ENCODE results near the gene AGK. TPM values are rescaled to one million over a fixed set of nuclear protein-coding genes. Genes with fewer than 3 reads are reported as not detected.
"Not testable (repeated sequence)": the region's sequence is repeated elsewhere in the genome, so short reads cannot be mapped to it uniquely, and the experiment has no call there.

The AGK gene
- polyA plus RNA-seq, 1 donor, result 27.4 TPM

- no peak overlapping the region for H3K27ac ChIP-seq (ENCODE audit: low read length)
- no peaks in the 10 kb centered on the region for H3K4me1 ChIP-seq (ENCODE audit: control insufficient read depth, insufficient read depth, low read length)
- no peak overlapping the region for H3K4me3 ChIP-seq (ENCODE audit: low read length)
- no peaks in the 10 kb centered on the region for H3K27me3 ChIP-seq (ENCODE audit: control insufficient read depth, insufficient read depth, low read length)
- WGBS (ENCODE audit: insufficient coverage, low lambda C conversion rate), result no CpG with 5 or more reads among the region's 4 CpGs
- DNase-seq, result no peak
- peaks cover 28% of the 10 kb centered on the region for H3K36me3 ChIP-seq (ENCODE audit: control insufficient read depth, insufficient read depth, low read length)
- H3K9me3 ChIP-seq (ENCODE audit: control insufficient read depth, low read depth, low read length), result no peaks in the 10 kb centered on the region
Measured at GRCh38 chr7:141568227-141568626, 17.0 kb downstream of the AGK start.

DNA sequence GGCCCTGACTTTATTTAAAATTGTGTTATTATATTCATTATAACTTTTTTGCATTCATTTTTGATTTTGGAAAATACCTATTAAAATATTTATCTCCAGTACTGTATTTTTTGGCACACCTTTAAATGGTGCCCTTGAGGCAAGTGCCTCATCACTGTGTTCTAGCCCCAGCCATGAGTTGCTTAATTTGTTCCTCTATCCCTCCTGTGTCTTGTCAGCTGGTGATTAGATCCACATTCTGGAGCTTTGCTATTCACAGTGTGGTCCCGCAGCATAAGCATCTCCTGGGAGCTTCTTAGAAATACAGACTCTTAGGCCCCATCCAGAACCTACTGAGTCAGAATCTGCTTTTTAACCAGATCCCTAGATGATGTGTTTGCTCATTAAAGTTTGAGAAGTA lies 19.8 kb downstream of the AGK start:
- peaks cover 23% of the 10 kb centered on the region for H3K36me3 ChIP-seq (ENCODE audit: control insufficient read depth, insufficient read depth, low read length)
- H3K4me3 ChIP-seq (ENCODE audit: low read length), result no peak overlapping the region
- H3K9me3 ChIP-seq (ENCODE audit: control insufficient read depth, low read depth, low read length), result no peaks in the 10 kb centered on the region
- no peaks in the 10 kb centered on the region for H3K4me1 ChIP-seq (ENCODE audit: control insufficient read depth, insufficient read depth, low read length)
- no peak for DNase-seq
- no CpG with 5 or more reads among the region's 1 CpG for WGBS (ENCODE audit: insufficient coverage, low lambda C conversion rate)
- no peaks in the 10 kb centered on the region for H3K27me3 ChIP-seq (ENCODE audit: control insufficient read depth, insufficient read depth, low read length)
- H3K27ac ChIP-seq (ENCODE audit: low read length), result no peak overlapping the region

DNA sequence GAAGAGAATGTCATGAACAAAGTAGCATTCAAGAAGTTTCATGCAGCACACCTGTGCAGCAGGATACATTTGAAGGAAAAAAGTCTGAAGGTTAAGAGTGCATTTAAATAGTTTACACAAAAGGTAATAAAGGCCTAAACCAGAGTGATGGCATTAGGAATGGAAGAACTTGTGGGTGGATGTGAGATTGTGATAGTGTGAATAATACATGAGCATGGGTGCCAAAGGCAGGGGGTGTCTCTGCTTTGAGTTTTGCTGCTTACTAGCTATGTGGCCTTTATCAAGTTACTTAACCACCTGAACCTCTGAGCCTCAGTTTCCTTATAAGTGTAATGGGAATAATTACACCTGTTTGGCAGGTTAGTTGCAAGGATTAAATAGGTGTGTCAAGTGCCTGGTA lies 21.0 kb downstream of the AGK start:
- H3K27ac ChIP-seq (ENCODE audit: low read length), result no peak overlapping the region
- H3K4me1 ChIP-seq (ENCODE audit: control insufficient read depth, insufficient read depth, low read length), result no peaks in the 10 kb centered on the region
- DNase-seq, result no peak
- H3K9me3 ChIP-seq (ENCODE audit: control insufficient read depth, low read depth, low read length), result no peaks in the 10 kb centered on the region
- H3K4me3 ChIP-seq (ENCODE audit: low read length), result no peak overlapping the region
- no peaks in the 10 kb centered on the region for H3K27me3 ChIP-seq (ENCODE audit: control insufficient read depth, insufficient read depth, low read length)
- H3K36me3 ChIP-seq (ENCODE audit: control insufficient read depth, insufficient read depth, low read length), result peaks cover 24% of the 10 kb centered on the region

DNA sequence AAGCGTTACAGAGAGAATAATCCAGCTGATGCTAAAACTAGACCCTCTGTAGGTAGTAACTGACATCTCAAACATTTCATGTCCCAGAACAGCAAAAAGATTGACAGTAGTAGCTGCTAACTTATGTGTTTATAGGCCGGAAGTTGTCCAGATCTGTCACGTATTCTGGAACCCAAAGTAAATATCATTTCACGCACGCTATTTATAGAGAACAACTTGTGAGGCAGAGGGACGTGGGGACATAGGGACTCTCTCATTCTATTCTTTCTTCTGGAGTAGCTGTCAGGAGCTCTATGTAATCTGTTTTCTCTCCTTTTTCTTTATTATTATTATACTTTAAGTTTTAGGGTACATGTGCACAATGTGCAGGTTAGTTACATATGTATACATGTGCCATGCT lies 22.3 kb downstream of the AGK start:
- Histone ChIP-seq H3K36me3 (ENCODE audit: control insufficient read depth, insufficient read depth, low read length) (peaks cover 16% of the 10 kb centered on the region), H3K27ac (ENCODE audit: low read length) (no peak overlapping the region)
- WGBS (ENCODE audit: insufficient coverage, low lambda C conversion rate), result 100% methylated on average over 1 of the region's 6 CpGs

GRCh38 chr7:141575164-141575563 lies 24.0 kb downstream of the AGK start:
- no peaks in the 10 kb centered on the region for H3K27me3 ChIP-seq (ENCODE audit: control insufficient read depth, insufficient read depth, low read length)
- no peaks in the 10 kb centered on the region for H3K9me3 ChIP-seq (ENCODE audit: control insufficient read depth, low read depth, low read length)
- H3K4me3 ChIP-seq (ENCODE audit: low read length), result no peak overlapping the region
- no peak overlapping the region for H3K27ac ChIP-seq (ENCODE audit: low read length)
- no peaks in the 10 kb centered on the region for H3K4me1 ChIP-seq (ENCODE audit: control insufficient read depth, insufficient read depth, low read length)
- no peak for DNase-seq
- H3K36me3 ChIP-seq (ENCODE audit: control insufficient read depth, insufficient read depth, low read length), result peaks cover 12% of the 10 kb centered on the region
- WGBS (ENCODE audit: insufficient coverage, low lambda C conversion rate), result 100% methylated on average over 1 of the region's 1 CpG

More for the DNA sequence above, 22.3 kb downstream of the AGK start:
- H3K4me3 ChIP-seq (ENCODE audit: low read length), result no peak overlapping the region
- DNase-seq, result no peak
- H3K4me1 ChIP-seq (ENCODE audit: control insufficient read depth, insufficient read depth, low read length), result no peaks in the 10 kb centered on the region
- H3K9me3 ChIP-seq (ENCODE audit: control insufficient read depth, low read depth, low read length), result no peaks in the 10 kb centered on the region
- H3K27me3 ChIP-seq (ENCODE audit: control insufficient read depth, insufficient read depth, low read length), result no peaks in the 10 kb centered on the region

GRCh38 chr7:141575654-141576448 lies 24.6 kb downstream of the AGK start:
- Histone ChIP-seq H3K27me3 (ENCODE audit: control insufficient read depth, insufficient read depth, low read length) (no peaks in the 10 kb centered on the region), H3K4me3 (ENCODE audit: low read length) (no peak overlapping the region), H3K36me3 (ENCODE audit: control insufficient read depth, insufficient read depth, low read length) (peaks cover 11% of the 10 kb centered on the region), H3K27ac (ENCODE audit: low read length) (no peak overlapping the region), H3K4me1 (ENCODE audit: control insufficient read depth, insufficient read depth, low read length) (no peaks in the 10 kb centered on the region), H3K9me3 (ENCODE audit: control insufficient read depth, low read depth, low read length) (no peaks in the 10 kb centered on the region)
- 100% methylated on average over 1 of the region's 2 CpGs for WGBS (ENCODE audit: insufficient coverage, low lambda C conversion rate)
- DNase-seq, result no peak

DNA sequence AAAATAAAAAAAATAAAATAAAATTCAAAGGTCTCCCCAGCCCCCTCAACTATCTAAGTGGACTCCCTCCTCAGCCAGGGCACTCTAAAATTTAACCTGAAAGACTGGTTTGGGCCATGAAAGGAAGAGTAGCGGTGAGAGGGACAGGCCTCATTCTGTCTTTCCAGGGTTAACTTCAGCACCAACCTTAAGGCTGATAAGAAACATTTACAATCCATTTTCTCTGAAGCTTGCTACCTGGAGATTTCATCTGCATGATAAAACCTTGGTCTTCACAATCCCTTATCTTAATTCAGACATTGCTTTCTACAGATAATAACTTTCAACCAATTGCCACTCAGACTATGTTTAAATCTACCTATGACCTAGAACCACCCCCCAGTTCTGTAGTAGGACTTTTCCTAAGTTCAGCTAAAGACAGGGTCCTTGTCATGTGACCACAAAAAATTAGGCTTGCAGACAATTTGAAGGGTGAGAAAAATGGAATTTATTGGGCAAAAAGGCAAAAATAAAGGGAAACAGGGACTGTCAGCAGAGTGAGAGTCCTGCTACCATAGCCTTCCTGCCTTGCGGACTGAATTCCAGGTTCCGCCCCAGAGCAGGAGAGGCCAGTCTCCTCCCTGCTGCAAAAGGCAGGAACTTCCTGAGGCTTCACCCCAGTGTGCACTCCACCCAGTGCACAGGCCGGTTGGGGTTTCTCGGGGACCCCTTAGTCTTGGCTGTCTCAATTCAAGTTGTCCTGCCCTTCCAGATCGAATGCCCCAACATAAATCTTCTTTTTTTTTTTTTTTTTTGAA lies 26.0 kb downstream of the AGK start:
- H3K4me1 ChIP-seq (ENCODE audit: control insufficient read depth, insufficient read depth, low read length), result no peaks in the 10 kb centered on the region
- H3K27ac ChIP-seq (ENCODE audit: low read length), result no peak overlapping the region
- H3K4me3 ChIP-seq (ENCODE audit: low read length), result no peak overlapping the region
- H3K36me3 ChIP-seq (ENCODE audit: control insufficient read depth, insufficient read depth, low read length), result peaks cover 10% of the 10 kb centered on the region
- no peaks in the 10 kb centered on the region for H3K27me3 ChIP-seq (ENCODE audit: control insufficient read depth, insufficient read depth, low read length)
- DNase-seq, result no peak
- no CpG with 5 or more reads among the region's 6 CpGs for WGBS (ENCODE audit: insufficient coverage, low lambda C conversion rate)
- H3K9me3 ChIP-seq (ENCODE audit: control insufficient read depth, low read depth, low read length), result no peaks in the 10 kb centered on the region

DNA sequence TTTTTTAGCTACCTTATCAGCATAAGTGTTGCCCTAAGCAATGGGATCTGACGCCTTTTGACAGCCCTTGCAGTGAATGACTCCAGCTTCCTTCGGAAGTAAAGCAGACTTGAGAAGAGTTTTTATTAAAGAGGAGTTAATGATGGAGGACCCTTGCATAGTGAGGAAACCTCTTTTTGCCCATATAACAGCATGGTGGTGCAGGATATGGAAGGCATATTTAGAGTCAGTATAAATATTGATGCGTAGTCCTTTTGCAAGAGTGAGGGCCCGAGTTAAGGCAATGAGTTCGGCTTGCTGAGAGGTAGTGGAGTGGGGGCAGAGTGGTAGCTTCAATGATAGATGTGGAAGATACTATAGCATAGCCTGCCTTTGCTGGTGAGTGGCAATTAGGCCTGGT lies 28.7 kb downstream of the AGK start:
- H3K36me3 ChIP-seq (ENCODE audit: control insufficient read depth, insufficient read depth, low read length); H3K27ac ChIP-seq (ENCODE audit: low read length); H3K4me1 ChIP-seq (ENCODE audit: control insufficient read depth, insufficient read depth, low read length); H3K9me3 ChIP-seq (ENCODE audit: control insufficient read depth, low read depth, low read length); H3K4me3 ChIP-seq (ENCODE audit: low read length); DNase-seq; H3K27me3 ChIP-seq (ENCODE audit: control insufficient read depth, insufficient read depth, low read length): not testable (repeated sequence)
- WGBS (ENCODE audit: insufficient coverage, low lambda C conversion rate), result no CpG with 5 or more reads among the region's 5 CpGs

DNA sequence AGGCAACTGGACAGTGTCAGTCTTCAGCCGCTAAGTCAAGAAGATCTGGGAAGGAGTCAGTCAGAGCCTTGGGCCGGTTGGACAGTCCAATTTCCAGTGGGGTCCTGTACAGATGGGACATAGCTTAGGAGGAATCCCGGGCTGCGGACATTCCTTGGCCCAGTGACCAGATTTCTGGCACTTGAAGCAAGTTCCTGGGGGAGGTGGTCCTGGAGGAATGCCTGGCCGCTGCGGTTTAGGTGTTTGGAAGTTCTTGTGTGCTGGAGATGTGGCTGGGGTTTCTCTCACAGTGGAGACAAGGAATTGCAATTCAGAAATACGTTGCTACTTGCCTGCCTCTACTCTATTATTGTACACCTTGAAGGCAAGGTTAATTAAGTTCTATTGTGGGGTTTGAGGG lies 30.9 kb downstream of the AGK start:
- not testable (repeated sequence) for H3K27ac ChIP-seq (ENCODE audit: low read length); H3K9me3 ChIP-seq (ENCODE audit: control insufficient read depth, low read depth, low read length); H3K4me3 ChIP-seq (ENCODE audit: low read length); H3K4me1 ChIP-seq (ENCODE audit: control insufficient read depth, insufficient read depth, low read length); H3K36me3 ChIP-seq (ENCODE audit: control insufficient read depth, insufficient read depth, low read length); DNase-seq; H3K27me3 ChIP-seq (ENCODE audit: control insufficient read depth, insufficient read depth, low read length)
- no CpG with 5 or more reads among the region's 7 CpGs for WGBS (ENCODE audit: insufficient coverage, low lambda C conversion rate)

GRCh38 chr7:141584935-141585334 lies 33.7 kb downstream of the AGK start:
- Histone ChIP-seq H3K4me1 (ENCODE audit: control insufficient read depth, insufficient read depth, low read length) (no peaks in the 10 kb centered on the region), H3K9me3 (ENCODE audit: control insufficient read depth, low read depth, low read length) (no peaks in the 10 kb centered on the region), H3K4me3 (ENCODE audit: low read length) (no peak overlapping the region), H3K36me3 (ENCODE audit: control insufficient read depth, insufficient read depth, low read length) (no peaks in the 10 kb centered on the region), H3K27me3 (ENCODE audit: control insufficient read depth, insufficient read depth, low read length) (no peaks in the 10 kb centered on the region), H3K27ac (ENCODE audit: low read length) (no peak overlapping the region)
- DNase-seq, result no peak
- WGBS (ENCODE audit: insufficient coverage, low lambda C conversion rate), result 47% methylated on average over 3 of the region's 3 CpGs

Data from large intestine (tissue), 3 donors.